Central memory CD8-positive, alpha-beta T cell (primary cell): ENCODE measurements around the gene ZNF778.

Experiments
- ATAC-seq: fragments of 150-1000 bp; cut with Tn5 transposase; replicated peaks from 2 replicates; pipeline ENCODE4 v1.10.0; 2022; ENCODE audit warnings: mild to moderate bottlenecking, moderate FRiP score, moderate number of reproducible peaks; ENCODE audit not compliant: poor library complexity, severe bottlenecking; ENCODE audit errors: extremely low read depth
- DNase-seq, 2 donors: peaks; one replicate each; pipeline ENCODE4 v3.0.0; 2021; ENCODE audit warnings: low spot score in 2 of 2
- H3K27ac Mint-ChIP-seq: one replicate; pipeline ENCODE4 v1.8.0; 2022; ENCODE audit warnings: low read depth, mild to moderate bottlenecking, moderate library complexity, mixed read lengths
- H3K27me3 Mint-ChIP-seq: one replicate; pipeline ENCODE4 v1.8.0; 2022; ENCODE audit warnings: mixed read lengths
- H3K36me3 Mint-ChIP-seq: one replicate; pipeline ENCODE4 v1.8.0; 2022; ENCODE audit warnings: mild to moderate bottlenecking, moderate library complexity, mixed read lengths; ENCODE audit not compliant: insufficient read depth
- H3K4me1 Mint-ChIP-seq: one replicate; pipeline ENCODE4 v1.8.0; 2022; ENCODE audit warnings: mixed read lengths
- H3K4me3 Mint-ChIP-seq: one replicate; pipeline ENCODE4 v1.8.0; 2022; ENCODE audit warnings: mild to moderate bottlenecking, moderate library complexity, mixed read lengths
- H3K9me3 Mint-ChIP-seq: one replicate; pipeline ENCODE4 v1.8.0; 2022; ENCODE audit warnings: mixed read lengths

The ZNF778 gene

DNA sequence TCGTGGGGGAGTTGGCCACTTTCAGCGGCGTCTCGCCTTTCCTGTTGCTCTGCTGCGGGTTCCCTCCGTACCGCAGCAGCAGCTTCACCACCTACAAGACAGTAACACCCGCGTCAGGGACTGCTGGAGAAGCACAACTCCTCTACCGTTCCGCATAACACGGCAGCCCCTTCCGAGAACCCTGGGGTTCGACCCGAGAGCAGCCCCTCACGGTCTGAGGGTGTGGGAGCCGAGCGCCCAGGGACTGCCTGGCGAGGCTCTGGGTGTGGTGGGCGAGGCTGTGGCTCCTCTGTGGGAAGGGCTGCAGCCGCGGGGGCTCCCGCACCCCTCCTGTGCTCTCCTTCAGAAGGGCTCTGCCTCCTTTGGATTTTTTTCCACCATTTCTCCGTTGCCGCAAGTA lies 68.6 kb downstream of the ZNF778 start:
- Mint-ChIP-seq H3K36me3 (peaks cover 34% of the 10 kb centered on the region), H3K4me1 (peaks cover 6% of the 10 kb centered on the region), H3K4me3 (no peak overlapping the region), H3K9me3 (no peaks in the 10 kb centered on the region), H3K27me3 (no peaks in the 10 kb centered on the region), H3K27ac (peak overlapping the region; percentile 49)
- DNase-seq (no peak), ATAC-seq (no peak)
